Activated naive CD8-positive, alpha-beta T cell treated with anti-CD3 and anti-CD28 coated beads for 36 hours (primary cell): ENCODE data around the gene OVCH2. TPM values are rescaled to one million over a fixed set of nuclear protein-coding genes. Genes with fewer than 3 reads are reported as not detected.
"Not testable (repeated sequence)": the region's sequence is repeated elsewhere in the genome, so short reads cannot be mapped to it uniquely, and the experiment has no call there.

Experiments used
- DNase-seq: peaks from one replicate; pipeline ENCODE4 v3.0.0; 2021
- H3K27ac Mint-ChIP-seq: one replicate; pipeline ENCODE4 v1.8.0; 2022; ENCODE audit warnings: mild to moderate bottlenecking, moderate library complexity, mixed read lengths
- H3K27me3 Mint-ChIP-seq: one replicate; pipeline ENCODE4 v1.8.0; 2022; ENCODE audit warnings: mild to moderate bottlenecking, mixed read lengths
- H3K36me3 Mint-ChIP-seq: one replicate; pipeline ENCODE4 v1.8.0; 2021; ENCODE audit warnings: mild to moderate bottlenecking, mixed read lengths
- H3K4me1 Mint-ChIP-seq: one replicate; pipeline ENCODE4 v1.8.0; 2021; ENCODE audit warnings: mixed read lengths
- H3K4me3 Mint-ChIP-seq: one replicate; pipeline ENCODE4 v1.8.0; 2022; ENCODE audit warnings: mild to moderate bottlenecking, moderate library complexity, mixed read lengths
- H3K9me3 Mint-ChIP-seq: one replicate; pipeline ENCODE4 v1.8.0; 2022; ENCODE audit warnings: mixed read lengths
- total RNA-seq, 2 experiments: library from RNA; stranded (reverse); gene quantifications; one replicate each; pipeline ENCODE4 v1.2.3, GENCODE V29; 2021

Gene OVCH2
- total RNA-seq, 2 experiments from 2014 or later, result not detected

DNA sequence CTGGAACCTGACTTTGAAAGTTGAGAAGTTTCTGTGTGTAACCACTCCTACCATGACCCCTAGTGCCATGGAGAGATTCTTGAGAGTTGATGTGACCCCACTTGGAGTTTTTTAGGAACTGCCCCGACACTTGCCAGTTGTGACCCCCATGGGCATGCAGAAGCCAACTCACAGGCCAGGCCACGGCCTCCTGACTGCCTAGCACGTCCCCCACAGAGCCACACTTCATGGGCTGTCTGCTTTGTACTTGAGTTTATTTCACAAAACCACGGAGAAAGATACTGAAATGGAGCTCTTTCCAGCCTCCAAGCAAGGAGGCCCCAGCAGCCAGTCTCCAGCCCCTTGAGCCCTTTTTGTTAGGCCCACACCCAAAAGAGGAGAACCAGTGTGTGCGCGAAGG lies 41.4 kb downstream of the OVCH2 start:
- DNase-seq, result no peak
- H3K4me3 Mint-ChIP-seq, result no peak overlapping the region
- H3K27ac Mint-ChIP-seq, result no peak overlapping the region
- H3K27me3 Mint-ChIP-seq, result no peaks in the 10 kb centered on the region
- peaks cover 16% of the 10 kb centered on the region for H3K36me3 Mint-ChIP-seq
- H3K4me1 Mint-ChIP-seq, result peaks cover 4% of the 10 kb centered on the region
- no peaks in the 10 kb centered on the region for H3K9me3 Mint-ChIP-seq

DNA sequence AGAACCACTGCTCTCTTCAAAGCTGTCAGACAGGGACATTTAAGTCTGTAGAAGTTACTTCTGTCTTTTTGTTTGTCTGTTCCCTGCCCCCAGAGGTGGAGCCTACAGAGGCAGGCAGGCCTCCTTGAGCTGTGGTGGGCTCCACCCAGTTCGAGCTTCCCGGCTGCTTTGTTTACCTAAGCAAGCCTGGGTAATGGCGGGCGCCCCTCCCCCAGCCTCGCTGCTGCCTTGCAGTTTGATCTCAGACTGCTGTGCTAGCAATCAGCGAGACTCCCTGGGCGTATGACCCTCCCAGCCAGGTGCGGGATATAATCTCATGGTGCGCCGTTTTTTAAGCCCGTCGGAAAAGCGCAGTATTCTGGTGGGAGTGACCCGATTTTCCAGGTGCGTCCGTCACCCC lies 42.7 kb downstream of the OVCH2 start:
- not testable (repeated sequence) for H3K4me3 Mint-ChIP-seq, H3K4me1 Mint-ChIP-seq, H3K27me3 Mint-ChIP-seq, H3K9me3 Mint-ChIP-seq, DNase-seq, H3K27ac Mint-ChIP-seq
- peaks cover 16% of the 10 kb centered on the region for H3K36me3 Mint-ChIP-seq

DNA sequence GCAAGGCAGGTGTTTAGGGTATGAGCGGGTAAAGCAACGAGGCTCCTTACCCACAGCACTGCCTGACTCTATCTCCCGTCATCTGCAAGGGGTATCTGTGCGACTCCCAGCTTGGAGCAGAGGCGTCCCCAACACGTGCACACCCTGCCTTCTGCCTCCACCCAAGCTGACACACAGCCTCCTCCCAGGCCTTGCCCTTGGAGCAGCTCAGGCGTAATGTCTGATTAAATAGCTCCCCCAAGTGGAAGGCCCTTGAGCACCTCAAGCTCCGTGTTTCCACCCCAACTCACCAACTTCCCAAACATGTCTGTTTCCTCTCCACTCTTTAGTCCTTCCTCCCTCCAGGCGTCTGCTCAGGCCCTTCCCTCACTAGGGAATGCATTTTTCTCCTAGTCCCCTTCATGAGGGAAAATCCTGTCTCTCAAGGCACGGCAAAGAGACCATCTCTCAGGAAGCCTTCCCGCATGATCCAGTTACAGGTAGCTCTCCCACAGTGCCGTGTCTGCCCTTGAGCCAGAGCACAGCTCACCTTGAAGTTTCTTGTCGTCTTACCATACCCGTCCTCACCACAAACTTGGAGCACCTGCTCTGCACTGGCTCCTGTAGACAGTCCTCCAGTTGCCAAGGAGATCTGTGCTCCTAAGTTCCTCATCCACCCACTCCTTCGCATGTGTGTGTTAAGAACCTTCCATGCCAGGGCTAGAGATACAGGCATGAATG lies 48.8 kb downstream of the OVCH2 start:
- peaks cover 27% of the 10 kb centered on the region for H3K36me3 Mint-ChIP-seq
- H3K27ac Mint-ChIP-seq, result peak overlapping the region; percentile 27
- H3K9me3 Mint-ChIP-seq, result no peaks in the 10 kb centered on the region
- no peaks in the 10 kb centered on the region for H3K4me1 Mint-ChIP-seq
- DNase-seq, result no peak
- no peaks in the 10 kb centered on the region for H3K27me3 Mint-ChIP-seq
- H3K4me3 Mint-ChIP-seq, result no peak overlapping the region

DNA sequence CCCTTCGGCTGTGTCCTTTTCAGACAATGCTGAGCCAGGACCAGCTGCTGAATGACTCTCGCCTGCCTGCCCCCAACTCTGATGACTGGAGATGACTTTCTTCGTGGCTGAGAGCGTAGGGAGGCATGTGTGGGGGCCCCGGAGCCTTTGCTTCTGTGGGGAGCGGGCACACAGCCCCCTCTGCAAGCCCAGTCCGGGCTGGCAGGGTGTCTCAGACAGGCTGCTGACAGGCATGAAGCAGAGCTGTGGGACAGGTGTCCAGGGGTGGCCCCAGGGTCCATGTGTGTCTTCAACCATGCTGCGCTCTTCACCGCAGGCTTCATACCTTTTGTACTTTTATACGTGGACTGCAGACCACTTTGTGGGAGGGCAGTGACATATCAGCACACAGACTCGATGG lies 49.6 kb downstream of the OVCH2 start:
- H3K27ac Mint-ChIP-seq, result no peak overlapping the region
- no peak for DNase-seq
- peaks cover 31% of the 10 kb centered on the region for H3K36me3 Mint-ChIP-seq
- no peaks in the 10 kb centered on the region for H3K4me1 Mint-ChIP-seq
- no peaks in the 10 kb centered on the region for H3K27me3 Mint-ChIP-seq
- no peaks in the 10 kb centered on the region for H3K9me3 Mint-ChIP-seq
- H3K4me3 Mint-ChIP-seq, result no peak overlapping the region

DNA sequence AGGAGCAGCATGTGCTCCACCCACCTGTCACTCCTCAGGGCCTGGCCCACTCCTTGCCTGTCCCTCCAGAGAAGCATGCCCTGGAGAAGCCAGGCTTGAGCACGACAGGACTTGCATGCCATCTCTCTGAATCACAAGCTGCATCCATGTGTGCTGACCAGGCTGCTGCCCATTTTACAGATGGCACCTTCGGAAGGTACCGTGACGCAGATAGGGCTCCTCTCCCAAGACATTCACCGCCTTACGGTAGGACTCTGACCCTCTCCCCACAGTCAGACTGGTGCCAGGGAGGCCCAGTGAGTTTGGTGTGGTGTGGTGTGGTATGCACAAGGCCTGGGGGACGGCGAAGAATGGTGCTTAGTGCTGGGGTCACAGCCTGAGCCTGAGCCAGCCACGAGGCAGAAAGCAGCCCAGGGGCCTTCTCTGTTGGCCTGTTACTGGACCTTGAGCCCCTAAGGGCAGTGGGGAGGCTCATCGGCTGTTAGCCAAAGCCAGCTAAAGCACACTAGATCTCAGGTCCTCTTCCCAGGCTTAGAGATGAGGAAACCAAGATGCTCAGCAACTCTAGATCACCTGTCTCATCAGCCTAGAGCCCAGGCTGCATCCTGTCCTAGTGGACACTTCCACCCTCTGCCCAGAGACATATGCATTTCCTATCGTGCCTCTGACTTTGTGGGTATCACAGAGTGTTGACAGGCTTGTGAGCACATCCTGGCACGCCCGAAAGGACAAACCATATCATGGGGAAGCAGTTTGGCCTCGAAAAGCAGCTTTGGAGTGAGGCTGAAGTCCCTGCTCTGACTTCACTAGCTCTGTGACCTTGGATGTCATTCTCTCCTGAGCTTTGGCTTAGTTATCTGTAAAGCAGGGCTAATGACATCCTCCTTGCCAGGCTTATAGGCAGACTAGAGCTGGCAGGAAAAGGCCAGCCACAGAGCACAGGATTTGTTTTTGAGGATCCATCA lies 50.7 kb downstream of the OVCH2 start:
- Mint-ChIP-seq H3K4me1 (no peaks in the 10 kb centered on the region), H3K27me3 (no peaks in the 10 kb centered on the region), H3K9me3 (no peaks in the 10 kb centered on the region), H3K27ac (no peak overlapping the region), H3K36me3 (peaks cover 23% of the 10 kb centered on the region), H3K4me3 (no peak overlapping the region)
- no peak for DNase-seq

DNA sequence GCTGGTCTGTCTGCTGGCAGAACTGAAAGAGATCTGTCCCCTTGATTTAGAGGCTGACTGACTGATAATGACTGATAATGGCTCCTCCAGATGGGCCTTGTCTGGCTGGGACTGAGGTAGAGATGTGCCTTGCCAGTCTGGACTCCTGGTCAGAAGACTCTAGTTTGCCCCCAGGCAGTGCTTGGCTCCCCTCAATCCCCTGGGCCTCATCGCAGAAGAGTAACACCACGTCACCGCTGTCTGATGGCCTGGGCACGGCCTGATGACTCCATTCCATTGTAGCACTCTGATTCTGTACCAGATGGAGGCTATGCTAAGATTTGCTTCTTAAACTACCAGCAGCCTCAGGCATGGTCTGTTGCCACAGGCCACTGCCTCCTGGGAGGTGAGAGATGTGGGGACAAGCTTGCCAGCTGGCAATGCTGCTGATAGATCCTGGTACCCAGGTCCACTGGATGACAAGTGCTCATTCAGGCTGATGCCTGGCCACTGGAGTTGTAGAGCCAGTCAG lies 52.0 kb downstream of the OVCH2 start:
- DNase-seq, result no peak
- Mint-ChIP-seq H3K4me3 (no peak overlapping the region), H3K27me3 (no peaks in the 10 kb centered on the region), H3K27ac (no peak overlapping the region), H3K9me3 (no peaks in the 10 kb centered on the region), H3K36me3 (peaks cover 23% of the 10 kb centered on the region), H3K4me1 (no peaks in the 10 kb centered on the region)

DNA sequence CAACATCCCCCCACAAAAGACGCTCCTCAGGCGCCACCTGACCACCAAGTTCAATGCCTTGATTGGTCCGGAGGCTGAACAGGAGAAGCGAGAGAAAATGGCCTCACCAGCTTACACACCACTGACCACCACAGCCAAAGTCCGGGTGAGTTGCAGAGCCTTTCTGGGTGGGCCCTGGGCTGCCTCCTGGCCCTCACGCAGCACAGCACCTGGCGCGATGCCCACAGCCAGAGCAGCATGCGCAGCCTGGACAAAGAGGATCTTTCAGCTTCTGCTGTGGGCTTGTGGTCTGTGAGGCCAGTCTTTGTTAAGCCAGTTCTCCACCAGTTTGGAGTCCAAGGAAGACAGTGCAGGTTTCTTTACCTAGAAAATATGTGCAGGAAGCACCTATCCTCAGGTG lies 54.6 kb downstream of the OVCH2 start:
- Mint-ChIP-seq H3K4me3 (no peak overlapping the region), H3K36me3 (peaks cover 9% of the 10 kb centered on the region), H3K9me3 (no peaks in the 10 kb centered on the region), H3K27me3 (no peaks in the 10 kb centered on the region), H3K4me1 (no peaks in the 10 kb centered on the region), H3K27ac (no peak overlapping the region)
- no peak for DNase-seq

DNA sequence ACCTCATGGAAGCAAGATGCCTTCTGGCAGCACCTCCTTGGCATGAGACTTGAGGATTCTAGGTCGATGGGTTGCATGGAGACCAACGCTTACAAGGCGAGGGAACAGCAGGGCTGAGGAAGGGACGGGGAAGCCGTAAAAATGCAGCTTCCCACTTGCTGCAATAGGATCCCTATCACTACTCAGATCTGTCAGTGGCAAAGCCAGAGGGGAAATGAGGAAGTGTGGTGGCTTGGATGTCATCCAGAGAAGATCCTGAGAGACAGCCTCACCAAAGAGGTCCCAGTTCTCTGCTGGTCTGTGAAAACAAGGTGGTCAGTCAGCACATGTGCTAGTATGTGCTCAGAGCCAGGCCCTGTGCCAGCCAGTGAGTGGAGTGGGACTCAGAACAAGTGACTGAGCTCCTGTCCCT lies 55.1 kb downstream of the OVCH2 start:
- no peak overlapping the region for H3K4me3 Mint-ChIP-seq
- H3K36me3 Mint-ChIP-seq, result peaks cover 6% of the 10 kb centered on the region
- H3K4me1 Mint-ChIP-seq, result no peaks in the 10 kb centered on the region
- H3K27me3 Mint-ChIP-seq, result no peaks in the 10 kb centered on the region
- no peaks in the 10 kb centered on the region for H3K9me3 Mint-ChIP-seq
- DNase-seq, result no peak
- H3K27ac Mint-ChIP-seq, result no peak overlapping the region

DNA sequence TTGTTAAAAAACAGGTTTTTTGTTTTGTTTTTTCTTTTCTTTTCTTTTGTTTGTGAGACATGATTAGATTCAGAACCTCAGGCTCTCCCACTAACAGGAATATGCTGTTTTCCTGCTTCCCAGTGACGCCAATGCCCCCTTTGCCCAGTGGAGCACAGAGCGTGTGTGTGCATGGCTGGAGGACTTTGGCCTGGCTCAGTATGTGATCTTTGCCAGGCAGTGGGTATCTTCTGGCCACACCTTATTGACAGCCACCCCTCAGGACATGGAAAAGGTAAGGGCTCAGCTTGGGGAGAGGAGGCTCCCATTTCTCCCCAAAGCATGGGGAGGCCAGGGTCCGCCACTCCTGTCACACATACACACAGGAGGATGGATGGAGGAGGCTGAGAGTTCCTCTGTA lies 58.0 kb downstream of the OVCH2 start:
- Mint-ChIP-seq H3K9me3 (no peaks in the 10 kb centered on the region), H3K36me3 (peaks cover 5% of the 10 kb centered on the region), H3K4me3 (no peak overlapping the region), H3K27ac (no peak overlapping the region), H3K27me3 (no peaks in the 10 kb centered on the region), H3K4me1 (no peaks in the 10 kb centered on the region)
- DNase-seq, result no peak

DNA sequence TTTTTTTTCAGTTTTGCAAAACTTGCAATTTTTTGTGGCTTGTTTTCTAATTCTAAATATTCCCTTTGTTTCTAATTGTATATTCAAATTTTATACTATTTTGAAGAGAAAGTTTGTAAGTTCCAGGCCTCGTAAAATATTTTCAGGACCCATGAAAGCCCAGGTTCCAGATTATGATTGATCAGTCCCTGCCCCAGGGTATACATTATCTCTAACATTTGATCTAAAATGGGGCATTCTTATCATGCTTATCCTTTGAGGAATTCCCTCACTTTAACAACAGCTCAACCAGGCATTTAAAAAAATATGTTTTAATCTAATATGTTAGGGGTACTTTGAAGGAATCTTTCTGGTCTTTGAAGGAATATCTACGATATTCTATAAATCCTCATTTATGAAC lies 59.4 kb downstream of the OVCH2 start:
- Mint-ChIP-seq H3K9me3 (no peaks in the 10 kb centered on the region), H3K27ac (no peak overlapping the region), H3K4me3 (no peak overlapping the region), H3K27me3 (no peaks in the 10 kb centered on the region), H3K36me3 (peaks cover 3% of the 10 kb centered on the region), H3K4me1 (no peaks in the 10 kb centered on the region)
- DNase-seq, result no peak

DNA sequence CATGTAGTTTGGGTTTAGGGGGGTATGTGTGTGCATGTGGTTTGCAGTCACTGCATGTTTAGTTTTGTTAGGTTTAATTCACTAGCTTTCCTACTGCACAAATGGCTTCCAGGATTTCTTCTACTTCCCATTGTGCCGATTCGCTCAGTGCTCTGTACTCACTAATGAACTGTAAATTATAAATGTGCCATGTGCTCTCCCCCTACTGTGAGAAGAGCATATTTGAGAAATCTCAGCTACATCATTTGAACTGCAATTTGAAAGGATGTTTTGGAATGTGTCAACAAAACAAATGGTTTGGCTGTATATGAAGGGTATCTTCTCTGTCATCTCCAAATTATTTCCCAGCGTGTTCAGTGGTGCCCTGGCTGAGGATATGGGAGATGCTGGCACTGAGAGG lies 61.1 kb downstream of the OVCH2 start:
- no peak for DNase-seq
- Mint-ChIP-seq H3K36me3 (peaks cover 3% of the 10 kb centered on the region), H3K4me3 (no peak overlapping the region), H3K9me3 (no peaks in the 10 kb centered on the region), H3K4me1 (no peaks in the 10 kb centered on the region), H3K27me3 (no peaks in the 10 kb centered on the region), H3K27ac (no peak overlapping the region)

DNA sequence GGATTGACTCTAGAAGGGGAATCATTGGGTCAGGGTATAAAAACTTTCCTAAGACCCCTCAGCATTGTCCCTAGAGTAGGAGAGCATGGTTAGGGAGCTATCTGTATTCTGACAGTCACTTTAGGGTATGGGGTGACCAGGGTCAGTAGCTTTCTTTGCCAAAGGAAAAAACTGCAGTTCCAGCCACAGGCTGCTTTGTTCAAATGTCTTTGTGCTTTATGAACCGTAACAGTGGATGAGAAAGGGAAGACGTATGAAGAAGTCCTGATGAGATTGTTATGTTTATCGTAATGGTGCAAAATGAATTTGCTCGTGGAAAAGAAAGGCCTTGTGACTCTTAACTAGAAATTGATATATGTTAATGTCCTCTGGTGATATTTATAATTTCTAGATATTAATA lies 63.0 kb downstream of the OVCH2 start:
- H3K36me3 Mint-ChIP-seq, result peaks cover 5% of the 10 kb centered on the region
- H3K4me3 Mint-ChIP-seq, result no peak overlapping the region
- H3K4me1 Mint-ChIP-seq, result no peaks in the 10 kb centered on the region
- H3K9me3 Mint-ChIP-seq, result no peaks in the 10 kb centered on the region
- no peaks in the 10 kb centered on the region for H3K27me3 Mint-ChIP-seq
- H3K27ac Mint-ChIP-seq, result no peak overlapping the region
- no peak for DNase-seq

DNA sequence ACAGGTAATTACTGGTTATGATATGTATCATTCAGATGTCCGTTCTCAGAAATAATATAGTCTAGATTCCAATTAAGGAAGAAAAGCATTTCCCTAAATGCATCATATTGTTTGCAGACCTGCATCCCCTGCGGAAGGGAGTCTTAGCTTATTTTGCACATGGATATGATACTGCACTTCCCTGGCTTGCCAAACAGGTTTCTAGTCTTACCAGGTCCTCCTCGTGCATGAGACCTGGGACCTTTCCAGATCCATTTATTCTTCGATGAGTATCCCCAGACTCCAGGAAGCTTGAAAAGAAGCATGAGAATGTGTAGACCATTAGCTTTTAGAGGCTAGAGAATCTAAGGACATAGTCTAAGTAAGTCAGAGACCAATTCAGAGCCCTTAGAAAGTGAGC lies 63.5 kb downstream of the OVCH2 start:
- DNase-seq, result no peak
- Mint-ChIP-seq H3K4me3 (no peak overlapping the region), H3K4me1 (no peaks in the 10 kb centered on the region), H3K27ac (no peak overlapping the region), H3K27me3 (no peaks in the 10 kb centered on the region), H3K9me3 (no peaks in the 10 kb centered on the region), H3K36me3 (peaks cover 5% of the 10 kb centered on the region)

DNA sequence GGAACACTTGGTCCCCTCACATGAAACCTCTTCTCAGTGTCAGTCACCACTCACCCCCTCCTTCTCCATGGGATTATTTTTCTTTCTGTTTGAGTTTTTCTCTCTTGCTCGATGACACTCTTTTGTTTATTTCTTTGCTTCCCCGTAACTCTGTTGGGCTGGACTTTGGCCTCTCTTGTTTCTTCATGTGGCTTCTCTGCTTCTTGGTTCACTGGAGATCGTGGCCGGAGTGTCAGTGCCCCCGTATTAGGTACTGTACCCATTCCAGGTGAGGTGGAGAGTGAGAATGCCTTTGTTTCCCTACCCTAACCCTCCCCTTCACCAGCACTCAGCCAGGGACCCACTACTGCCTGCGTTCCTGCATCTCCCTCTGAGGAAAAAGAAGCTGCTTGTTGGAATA lies 65.5 kb downstream of the OVCH2 start:
- Mint-ChIP-seq H3K4me3 (no peak overlapping the region), H3K9me3 (no peaks in the 10 kb centered on the region), H3K4me1 (no peaks in the 10 kb centered on the region), H3K36me3 (peaks cover 5% of the 10 kb centered on the region), H3K27me3 (no peaks in the 10 kb centered on the region), H3K27ac (no peak overlapping the region)
- no peak for DNase-seq

DNA sequence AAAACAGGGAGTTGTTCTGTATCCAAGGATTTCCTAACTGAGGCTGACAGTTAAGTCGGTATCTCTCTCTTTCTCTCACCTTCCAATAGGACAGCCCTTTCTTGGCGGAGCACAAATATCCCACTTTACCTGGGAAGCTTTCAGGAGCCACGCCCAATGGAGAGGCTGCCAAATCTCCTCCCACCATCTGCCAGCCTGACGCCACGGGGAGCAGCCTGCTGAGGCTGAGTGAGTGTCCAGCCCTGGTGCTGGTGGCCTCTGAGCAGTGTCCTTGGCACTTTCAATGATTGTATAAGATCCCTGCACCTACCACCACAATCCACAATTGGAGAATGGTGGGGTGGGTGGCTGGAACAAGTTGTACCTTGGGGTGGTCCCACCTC lies 66.6 kb downstream of the OVCH2 start:
- Mint-ChIP-seq H3K4me3 (no peak overlapping the region), H3K27me3 (no peaks in the 10 kb centered on the region), H3K4me1 (no peaks in the 10 kb centered on the region), H3K27ac (no peak overlapping the region), H3K9me3 (no peaks in the 10 kb centered on the region), H3K36me3 (peaks cover 5% of the 10 kb centered on the region)
- DNase-seq, result no peak
